Cardiac muscle cell (in vitro differentiated cells and primary cell): ENCODE measurements around the gene OR2T5. TPM values are rescaled to one million over a fixed set of nuclear protein-coding genes. Genes with fewer than 3 reads are reported as not detected.
"Not testable (repeated sequence)": the region's sequence is repeated elsewhere in the genome, so short reads cannot be mapped to it uniquely, and the experiment has no call there.

Experiments used
- DNase-seq, 2 donors: peaks; one replicate each; pipeline versions ENCODE4 v3.0.0 to v3.0.0-alpha.2; 2010 to 2017; ENCODE audit warnings: low read depth in 1 of 2, low spot score in 1 of 2
- H3K27ac ChIP-seq: fragments of 200-600 bp; sonication (generic); 2 replicates; pipeline ENCODE4 v1.5.1; 2016
- H3K27me3 ChIP-seq: fragments of 200-600 bp; sonication (generic); 2 replicates; pipeline ENCODE4 v1.6.0; 2016; ENCODE audit warnings: control low read depth
- H3K36me3 ChIP-seq: fragments of 200-600 bp; sonication (generic); 2 replicates; pipeline ENCODE4 v1.5.1; 2016; ENCODE audit warnings: control low read depth
- H3K4me1 ChIP-seq: fragments of 200-600 bp; sonication (generic); 2 replicates; pipeline ENCODE4 v1.8.1; 2017; ENCODE audit warnings: low read depth, mild to moderate bottlenecking, mixed run types
- H3K4me3 ChIP-seq: fragments of 200-600 bp; sonication (generic); 2 replicates; pipeline ENCODE4 v1.5.1; 2016; ENCODE audit warnings: mild to moderate bottlenecking
- H3K9me3 ChIP-seq: fragments of 200-600 bp; sonication (generic); 2 replicates; pipeline ENCODE4 v1.5.1; 2017; ENCODE audit warnings: low read depth, mild to moderate bottlenecking, control low read depth
- polyA plus RNA-seq: library from polyadenylated mRNA; unstranded; fragments of >200 nt; fragmentation: Nextera tagmentation; extraction: Ambion mirVana; gene quantifications from 2 replicates; pipeline ENCODE4 v1.2.1, GENCODE V29; 2016
- total RNA-seq: library from RNA; depleted of rRNA; stranded (reverse); fragments of >200 nt; gene quantifications from 2 replicates; pipeline ENCODE4 v1.2.3, GENCODE V29; 2016

OR2T5 gene, protein sequence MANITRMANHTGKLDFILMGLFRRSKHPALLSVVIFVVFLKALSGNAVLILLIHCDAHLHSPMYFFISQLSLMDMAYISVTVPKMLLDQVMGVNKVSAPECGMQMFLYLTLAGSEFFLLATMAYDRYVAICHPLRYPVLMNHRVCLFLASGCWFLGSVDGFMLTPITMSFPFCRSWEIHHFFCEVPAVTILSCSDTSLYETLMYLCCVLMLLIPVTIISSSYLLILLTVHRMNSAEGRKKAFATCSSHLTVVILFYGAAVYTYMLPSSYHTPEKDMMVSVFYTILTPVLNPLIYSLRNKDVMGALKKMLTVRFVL
- total RNA-seq: not detected in 2 replicates
- polyA plus RNA-seq: not detected in 2 replicates

- not testable (repeated sequence) for H3K4me3 ChIP-seq, H3K27me3 ChIP-seq, H3K27ac ChIP-seq, DNase-seq, H3K4me1 ChIP-seq, H3K9me3 ChIP-seq, H3K36me3 ChIP-seq
These were observed at the start of gene OR2T5 for GRCh38 chr1:248488289-248488688. Gene OR2T5 (plus strand): TSS chr1:248488589. CDS start chr1:248488589, 0 bp downstream.

- H3K4me1 ChIP-seq, H3K36me3 ChIP-seq, H3K27me3 ChIP-seq, H3K9me3 ChIP-seq, H3K27ac ChIP-seq, H3K4me3 ChIP-seq, DNase-seq: not testable (repeated sequence)
These were observed 49.7 kb upstream of the OR2T5 start for GRCh38 chr1:248438668-248439067.

DNA sequence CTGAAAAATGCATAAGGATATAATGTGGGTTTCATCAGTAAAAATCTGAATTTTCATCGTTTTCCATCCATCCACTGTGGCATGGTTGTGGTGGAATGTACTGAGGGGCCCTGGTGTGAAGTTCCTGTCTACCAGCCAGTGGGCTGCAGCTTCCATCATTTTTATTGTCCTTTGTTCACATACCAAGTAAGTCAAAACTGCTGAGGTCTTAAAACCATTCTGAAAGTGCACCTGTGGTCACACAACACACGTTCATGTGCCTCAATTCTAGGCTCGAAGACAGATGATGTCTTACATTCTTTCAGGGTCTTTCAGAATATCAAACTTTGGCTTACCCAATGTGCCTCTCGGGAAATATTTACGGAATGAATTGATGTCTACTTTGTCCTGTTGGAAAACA lies 49.1 kb upstream of the OR2T5 start:
- not testable (repeated sequence) for H3K36me3 ChIP-seq, H3K27me3 ChIP-seq, H3K9me3 ChIP-seq, H3K4me1 ChIP-seq, DNase-seq, H3K4me3 ChIP-seq, H3K27ac ChIP-seq

GRCh38 chr1:248442500-248443277 lies 45.7 kb upstream of the OR2T5 start:
- not testable (repeated sequence) for DNase-seq, H3K27ac ChIP-seq, H3K4me1 ChIP-seq, H3K36me3 ChIP-seq, H3K27me3 ChIP-seq, H3K4me3 ChIP-seq, H3K9me3 ChIP-seq

- H3K36me3 ChIP-seq, H3K27ac ChIP-seq, H3K4me3 ChIP-seq, H3K27me3 ChIP-seq, DNase-seq, H3K4me1 ChIP-seq, H3K9me3 ChIP-seq: not testable (repeated sequence)
These were observed 43.8 kb upstream of the OR2T5 start for GRCh38 chr1:248444603-248445002.

- H3K4me1 ChIP-seq, H3K9me3 ChIP-seq, H3K27ac ChIP-seq, H3K4me3 ChIP-seq, H3K36me3 ChIP-seq, DNase-seq, H3K27me3 ChIP-seq: not testable (repeated sequence)
These were observed 43.0 kb upstream of the OR2T5 start, which contains the start of gene OR2T2 for GRCh38 chr1:248445399-248445798. Gene OR2T2 (plus strand): TSS chr1:248445637. CDS start chr1:248452798, 7,161 bp downstream.

GRCh38 chr1:248448409-248449074 lies 39.8 kb upstream of the OR2T5 start:
- DNase-seq, H3K27ac ChIP-seq, H3K36me3 ChIP-seq, H3K9me3 ChIP-seq, H3K4me3 ChIP-seq, H3K4me1 ChIP-seq, H3K27me3 ChIP-seq: not testable (repeated sequence)

DNA sequence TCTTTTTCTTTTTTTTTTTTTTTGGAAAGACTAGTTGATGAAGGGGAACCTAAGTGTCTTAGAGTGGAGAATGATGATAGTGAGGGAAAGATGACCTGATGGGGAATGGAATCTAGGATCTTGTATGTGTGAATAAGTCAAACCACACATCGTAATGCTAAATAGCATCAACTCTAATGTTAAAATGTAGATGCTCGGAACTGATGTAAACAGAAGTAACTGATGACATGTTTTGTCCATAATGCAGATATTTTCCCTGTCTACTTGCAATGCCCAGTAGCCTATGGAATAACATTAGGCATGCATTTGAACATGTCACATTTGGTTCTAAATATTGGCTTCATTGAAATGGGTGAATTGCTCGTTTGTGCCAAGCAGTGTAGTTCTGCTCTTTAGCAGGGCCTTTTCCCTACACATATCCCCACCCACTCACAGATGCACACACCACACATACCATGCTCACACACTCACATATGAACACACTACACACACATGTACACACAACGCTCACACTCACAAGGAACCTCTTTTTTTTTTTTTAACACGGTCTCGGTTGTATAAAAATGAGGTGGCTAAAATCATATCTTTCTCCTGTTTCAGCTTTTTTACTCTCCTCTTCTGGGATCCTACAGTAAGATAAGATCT lies 38.4 kb upstream of the OR2T5 start:
- H3K27me3 ChIP-seq, H3K4me3 ChIP-seq, H3K4me1 ChIP-seq, H3K27ac ChIP-seq, H3K36me3 ChIP-seq, DNase-seq, H3K9me3 ChIP-seq: not testable (repeated sequence)

DNA sequence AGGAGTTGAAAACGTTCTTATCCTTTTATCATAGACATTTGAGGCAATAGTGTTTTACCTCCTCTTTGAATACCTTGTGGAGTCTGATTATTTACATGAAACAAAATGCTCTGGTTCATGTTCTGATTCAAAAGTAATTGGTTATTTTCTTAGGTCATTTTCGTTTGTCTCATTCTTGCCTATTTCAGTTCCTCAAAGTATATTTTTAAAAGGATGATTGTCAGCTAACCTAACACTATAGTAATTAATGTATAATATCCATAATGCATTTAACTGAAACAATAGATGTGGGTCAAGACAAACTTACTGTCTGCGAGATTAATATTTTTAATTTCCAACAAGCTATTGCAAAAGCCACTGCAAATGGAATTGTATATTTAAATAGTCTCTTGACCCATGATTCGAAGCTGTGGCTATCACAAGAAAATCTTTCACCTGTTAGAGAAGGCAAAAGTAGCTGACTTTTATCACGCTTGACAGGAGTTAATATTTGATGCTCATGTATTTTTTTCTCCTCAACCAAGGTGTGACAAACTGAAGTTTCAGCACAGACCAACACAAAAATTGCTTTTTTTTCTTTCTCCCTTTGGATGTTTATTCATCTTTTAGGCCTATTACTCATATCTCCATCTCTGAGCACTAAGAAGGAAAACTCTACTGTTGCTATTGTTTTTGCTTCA lies 37.8 kb upstream of the OR2T5 start:
- not testable (repeated sequence) for DNase-seq, H3K27me3 ChIP-seq, H3K36me3 ChIP-seq, H3K9me3 ChIP-seq, H3K27ac ChIP-seq, H3K4me3 ChIP-seq, H3K4me1 ChIP-seq

- not testable (repeated sequence) for H3K9me3 ChIP-seq, H3K27me3 ChIP-seq, H3K27ac ChIP-seq, DNase-seq, H3K36me3 ChIP-seq, H3K4me1 ChIP-seq, H3K4me3 ChIP-seq
These were observed 34.8 kb upstream of the OR2T5 start for GRCh38 chr1:248453619-248454018.

GRCh38 chr1:248455045-248455444 lies 33.3 kb upstream of the OR2T5 start:
- H3K36me3 ChIP-seq, H3K27me3 ChIP-seq, H3K4me3 ChIP-seq, DNase-seq, H3K27ac ChIP-seq, H3K9me3 ChIP-seq, H3K4me1 ChIP-seq: not testable (repeated sequence)

- H3K27ac ChIP-seq, DNase-seq, H3K36me3 ChIP-seq, H3K9me3 ChIP-seq, H3K4me1 ChIP-seq, H3K27me3 ChIP-seq, H3K4me3 ChIP-seq: not testable (repeated sequence)
These were observed 31.8 kb upstream of the OR2T5 start for GRCh38 chr1:248456635-248457034.

DNA sequence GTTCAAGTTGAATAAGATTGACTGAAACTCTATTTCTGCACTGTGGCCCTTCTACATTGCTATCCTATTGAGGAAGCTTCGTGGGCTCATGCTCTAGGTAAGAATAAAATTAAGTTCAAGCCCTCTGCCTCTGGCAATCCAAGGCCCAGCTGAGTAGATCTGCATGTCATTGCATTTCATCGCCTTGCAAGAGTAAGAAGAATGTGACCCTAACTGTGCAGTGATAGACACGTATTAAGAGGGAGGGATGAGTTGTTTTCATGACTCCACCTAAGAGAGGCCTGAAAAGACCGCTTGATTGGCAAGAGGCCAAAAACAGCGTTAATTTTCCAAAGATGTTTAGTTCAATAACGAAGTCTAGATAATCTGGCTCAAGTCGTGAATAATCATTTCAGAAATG lies 29.3 kb upstream of the OR2T5 start:
- not testable (repeated sequence) for DNase-seq, H3K36me3 ChIP-seq, H3K27ac ChIP-seq, H3K9me3 ChIP-seq, H3K4me3 ChIP-seq, H3K27me3 ChIP-seq, H3K4me1 ChIP-seq
